ENCODE data around the gene NOD2. TPM values are rescaled to one million over a fixed set of nuclear protein-coding genes. Genes with fewer than 3 reads are reported as not detected.

The NOD2 gene
- total RNA-seq, 1 experiment from 2014 or later = not detected

- no peak for ATAC-seq
- Histone ChIP-seq H3K27me3 (ENCODE audit: control insufficient read depth, insufficient read depth, low read length) (no peaks in the 10 kb centered on the region), H3K4me3 (ENCODE audit: low read depth in 2 of 2, low read length in 2 of 2) (no peak overlapping the region; a peak in 1 of 4 replicates), H3K36me3 (ENCODE audit: control insufficient read depth, insufficient read depth, low read length) (no peaks in the 10 kb centered on the region), H3K9me3 (ENCODE audit: control insufficient read depth, insufficient read depth, low read depth, low read length) (no peaks in the 10 kb centered on the region), H3K4me1 (ENCODE audit: control insufficient read depth, insufficient read depth, low read length) (no peaks in the 10 kb centered on the region), H3K27ac (ENCODE audit: low read length) (no peak overlapping the region)
- CTCF ChIA-PET = no interaction called here
- BruUV-seq (replicated peaks) = no TSS peak
- DNase-seq (ENCODE audit: low read depth, low spot score) = no peak
- POLR2A ChIA-PET = no interaction called here
- in situ Hi-C loops (cut with HindIII; ENCODE audit: low pct_unique_long_range_greater_than_20kb, low sequenced_read_pairs) (no loop called here), intact Hi-C loops (cut with micrococcal nuclease; ENCODE audit: unreplicated experiment) (no loop called here)
- TF ChIP-seq REST (IDR thresholded peaks at IDR 0.05; ENCODE audit: insufficient read depth in 1 of 2, low read depth in 2 of 2, low read length in 1 of 2) = no peak
- TF ChIP-seq SIN3A (IDR thresholded peaks at IDR 0.05; ENCODE audit: borderline replicate concordance, insufficient read depth, low read depth, low read length) = no peak
- TF ChIP-seq, protein P1, sequence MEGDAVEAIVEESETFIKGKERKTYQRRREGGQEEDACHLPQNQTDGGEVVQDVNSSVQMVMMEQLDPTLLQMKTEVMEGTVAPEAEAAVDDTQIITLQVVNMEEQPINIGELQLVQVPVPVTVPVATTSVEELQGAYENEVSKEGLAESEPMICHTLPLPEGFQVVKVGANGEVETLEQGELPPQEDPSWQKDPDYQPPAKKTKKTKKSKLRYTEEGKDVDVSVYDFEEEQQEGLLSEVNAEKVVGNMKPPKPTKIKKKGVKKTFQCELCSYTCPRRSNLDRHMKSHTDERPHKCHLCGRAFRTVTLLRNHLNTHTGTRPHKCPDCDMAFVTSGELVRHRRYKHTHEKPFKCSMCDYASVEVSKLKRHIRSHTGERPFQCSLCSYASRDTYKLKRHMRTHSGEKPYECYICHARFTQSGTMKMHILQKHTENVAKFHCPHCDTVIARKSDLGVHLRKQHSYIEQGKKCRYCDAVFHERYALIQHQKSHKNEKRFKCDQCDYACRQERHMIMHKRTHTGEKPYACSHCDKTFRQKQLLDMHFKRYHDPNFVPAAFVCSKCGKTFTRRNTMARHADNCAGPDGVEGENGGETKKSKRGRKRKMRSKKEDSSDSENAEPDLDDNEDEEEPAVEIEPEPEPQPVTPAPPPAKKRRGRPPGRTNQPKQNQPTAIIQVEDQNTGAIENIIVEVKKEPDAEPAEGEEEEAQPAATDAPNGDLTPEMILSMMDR (IDR thresholded peaks at IDR 0.05) = no peak
- no peak for TF ChIP-seq POLR2AphosphoS5 (IDR thresholded peaks at IDR 0.05; ENCODE audit: low read depth, low read length)
- TF ChIP-seq TCF7L2 (IDR thresholded peaks at IDR 0.05; ENCODE audit: low read depth, low read length) = no peak
Observed at GRCh38 chr16:50697421-50697715, 4.0 kb downstream of the NOD2 start.

DNA sequence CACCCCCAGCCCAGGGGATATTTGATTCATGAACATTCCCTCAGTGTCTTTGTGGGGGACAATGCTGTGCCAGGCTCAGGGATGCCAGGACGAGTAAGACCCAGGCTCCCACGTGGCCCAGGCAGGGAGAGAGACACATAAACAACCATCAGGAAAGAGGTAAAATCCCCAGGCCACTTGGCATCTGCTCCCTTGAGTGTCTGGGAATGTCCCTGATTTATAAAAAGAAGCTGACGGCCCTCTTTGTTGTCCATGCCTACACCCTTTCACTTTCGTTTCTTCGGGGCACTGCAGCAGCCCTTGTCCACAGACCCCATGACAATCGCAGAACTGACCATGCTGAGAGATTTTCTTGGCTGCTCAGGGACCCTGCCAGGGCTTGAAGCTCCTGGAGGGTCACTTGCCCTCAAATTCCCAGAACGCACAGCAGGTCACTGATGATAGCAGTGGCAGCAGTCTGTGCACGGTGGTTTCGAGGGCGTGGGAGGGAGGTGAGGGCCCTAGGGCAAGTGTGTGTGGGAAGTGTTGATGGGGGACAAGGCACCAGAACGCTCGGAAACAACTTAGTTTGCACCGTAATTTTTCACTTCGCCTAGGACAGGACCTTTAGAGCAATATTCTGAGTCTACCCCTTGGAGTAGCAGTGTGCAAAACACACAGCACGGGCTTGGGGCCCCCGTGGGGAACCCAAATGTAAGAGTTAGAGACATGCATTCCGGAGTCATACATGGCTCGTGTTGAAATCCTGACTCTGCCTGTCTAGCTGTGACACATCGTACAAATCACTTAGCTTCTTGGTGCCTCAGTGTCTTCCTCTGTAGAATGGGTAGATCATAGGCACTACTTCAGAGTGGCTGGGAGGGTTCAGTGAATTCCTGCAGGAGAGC lies 4.7 kb downstream of the NOD2 start:
- Histone ChIP-seq H3K36me3 (ENCODE audit: control insufficient read depth, insufficient read depth, low read length) (no peaks in the 10 kb centered on the region), H3K27ac (ENCODE audit: low read length) (no peak overlapping the region), H3K4me3 (ENCODE audit: low read depth in 2 of 2, low read length in 2 of 2) (peak overlapping the region; percentile 7 to 52; a peak in 3 of 4 replicates), H3K27me3 (ENCODE audit: control insufficient read depth, insufficient read depth, low read length) (no peaks in the 10 kb centered on the region), H3K9me3 (ENCODE audit: control insufficient read depth, insufficient read depth, low read depth, low read length) (no peaks in the 10 kb centered on the region), H3K4me1 (ENCODE audit: control insufficient read depth, insufficient read depth, low read length) (no peaks in the 10 kb centered on the region)
- peak; percentile 80 for ATAC-seq
- BruUV-seq (replicated peaks) = no TSS peak
- intact Hi-C loops (cut with micrococcal nuclease; ENCODE audit: unreplicated experiment) = no loop called here
- DNase-seq (ENCODE audit: low read depth, low spot score) = no peak
- ChIA-PET POLR2A (no interaction called here), CTCF (interaction anchor here (0.6 to 0.9 kb wide), 2 partner anchors 10 to 37 kb away, joined by 3 to 6 read pairs; no protein-coding TSS in a partner anchor)
- TF ChIP-seq, protein P1 (IDR thresholded peaks at IDR 0.05) = no peak
- TF ChIP-seq REST (IDR thresholded peaks at IDR 0.05; ENCODE audit: insufficient read depth in 1 of 2, low read depth in 2 of 2, low read length in 1 of 2) (no peak), SIN3A (IDR thresholded peaks at IDR 0.05; ENCODE audit: borderline replicate concordance, insufficient read depth, low read depth, low read length) (no peak), POLR2AphosphoS5 (IDR thresholded peaks at IDR 0.05; ENCODE audit: low read depth, low read length) (no peak), TCF7L2 (IDR thresholded peaks at IDR 0.05; ENCODE audit: low read depth, low read length) (no peak)
- in situ Hi-C loops (cut with HindIII; ENCODE audit: low pct_unique_long_range_greater_than_20kb, low sequenced_read_pairs) = no loop called here

All from Panc1 (cell line).